HG03520 (cell line): ENCODE measurements around the gene PIBF1.
"Not testable (repeated sequence)": the region's sequence is repeated elsewhere in the genome, so short reads cannot be mapped to it uniquely, and the experiment has no call there.

ENCODE experiments used
- ATAC-seq: cut with Tn5 transposase; IDR thresholded peaks from one replicate; pipeline ENCODE4 v1.9.1; 2021; ENCODE audit warnings: mild to moderate bottlenecking, moderate library complexity; ENCODE audit not compliant: unreplicated experiment

The PIBF1 gene

GRCh38 chr13:72820156-72820897 lies 38.4 kb downstream of the PIBF1 start:
- no peak for ATAC-seq

GRCh38 chr13:72820898-72821279 lies 39.0 kb downstream of the PIBF1 start:
- ATAC-seq = no peak

- no peak for ATAC-seq
These were observed 41.1 kb downstream of the PIBF1 start for GRCh38 chr13:72823081-72823480.

DNA sequence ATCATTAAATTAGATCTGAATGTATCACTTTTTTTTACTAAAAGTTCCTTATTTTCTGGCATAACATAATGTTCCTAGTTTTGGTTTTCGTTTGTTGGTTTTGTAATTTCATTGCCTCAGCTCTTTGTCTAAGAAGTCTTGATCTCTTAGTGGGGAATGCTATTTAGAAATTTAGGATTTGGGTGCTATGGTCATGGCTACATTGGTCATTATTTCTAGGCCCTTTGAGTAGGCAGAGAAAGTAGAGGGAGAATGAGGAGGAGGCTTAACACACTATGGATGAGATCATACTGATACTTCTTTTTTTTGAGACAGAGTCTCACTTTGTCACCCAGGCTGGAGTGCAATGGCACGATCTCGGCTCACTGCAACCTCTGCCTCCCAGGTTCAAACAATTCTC lies 41.8 kb downstream of the PIBF1 start:
- no peak for ATAC-seq

DNA sequence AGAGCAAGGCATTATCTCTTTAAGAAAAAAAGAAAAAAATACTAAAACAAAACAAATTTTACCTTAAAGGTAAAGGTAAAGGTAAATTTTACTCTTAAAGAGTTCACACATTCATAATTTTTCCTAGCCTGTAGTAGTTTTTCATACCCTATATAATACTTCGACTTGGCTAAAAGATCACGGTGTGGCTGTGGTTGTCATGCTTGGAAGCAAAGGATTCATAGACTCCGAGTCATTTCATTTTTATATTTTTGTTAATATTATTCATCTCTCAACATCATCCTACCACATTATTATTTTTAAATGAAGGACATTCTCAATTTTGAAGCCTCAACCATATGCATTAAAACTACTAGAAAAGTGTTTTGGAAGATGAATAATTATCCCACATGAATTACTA lies 52.7 kb downstream of the PIBF1 start:
- ATAC-seq = no peak

GRCh38 chr13:72839831-72840426 lies 58.0 kb downstream of the PIBF1 start:
- ATAC-seq = peak; percentile 97

DNA sequence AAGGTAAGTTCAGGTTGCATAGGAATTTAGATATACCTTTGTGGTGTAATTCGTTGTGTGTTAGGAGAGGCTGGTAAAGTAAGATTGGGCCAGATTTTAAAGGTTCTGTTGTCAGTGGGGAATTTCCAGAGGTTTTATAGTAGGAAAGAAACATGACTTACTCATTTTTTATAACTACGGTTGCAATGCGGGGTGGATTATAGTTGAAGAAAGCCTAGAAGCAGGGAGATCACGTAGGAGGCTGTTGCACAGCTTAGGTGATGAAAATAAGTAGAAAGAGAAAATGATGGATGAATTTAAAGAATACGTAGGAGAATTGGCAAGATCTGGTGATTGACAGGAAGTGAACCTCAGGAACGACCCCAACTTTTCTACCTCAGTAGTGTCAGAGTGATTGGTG lies 61.1 kb downstream of the PIBF1 start:
- ATAC-seq = no peak

- ATAC-seq = not testable (repeated sequence)
These were observed 63.2 kb downstream of the PIBF1 start for GRCh38 chr13:72845148-72845547.

DNA sequence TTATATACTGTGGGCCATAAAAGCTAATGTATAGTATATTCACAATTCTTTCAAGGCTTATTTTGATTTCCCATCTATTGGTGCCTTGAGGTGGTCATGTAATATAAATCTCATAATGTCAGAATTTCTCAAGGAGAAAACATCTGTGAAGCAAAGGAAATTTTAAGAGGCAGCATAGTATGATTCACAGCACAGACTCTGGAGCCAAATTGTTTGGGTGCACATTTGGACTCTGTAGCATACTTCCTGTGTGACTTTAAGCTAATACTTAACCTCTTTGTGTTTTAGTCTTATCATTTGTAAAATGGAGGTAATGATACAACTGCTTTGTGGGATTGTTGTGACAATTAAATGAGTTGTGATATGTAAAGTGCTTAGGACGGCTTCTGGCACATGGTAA lies 67.6 kb downstream of the PIBF1 start:
- ATAC-seq = no peak

GRCh38 chr13:72850959-72851677 lies 69.2 kb downstream of the PIBF1 start:
- no peak for ATAC-seq

DNA sequence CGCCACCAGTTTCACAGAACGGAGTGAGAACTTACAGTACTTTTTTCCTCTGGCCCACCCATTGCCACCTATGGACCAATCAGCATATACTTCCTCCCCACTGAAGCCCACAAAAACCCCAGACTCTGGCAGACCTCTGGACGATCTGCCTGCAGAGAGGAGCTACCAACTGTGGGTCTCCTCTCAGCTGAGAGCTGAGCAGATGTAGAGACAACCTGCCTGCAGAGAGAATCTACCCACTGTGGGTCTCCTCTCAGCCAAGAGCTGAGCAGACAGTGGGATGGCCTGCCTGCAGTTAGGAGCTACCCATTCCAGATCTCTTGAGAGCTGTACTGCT lies 69.7 kb downstream of the PIBF1 start:
- ATAC-seq = no peak

- ATAC-seq = no peak
These were observed 70.3 kb downstream of the PIBF1 start for GRCh38 chr13:72852207-72852606.

GRCh38 chr13:72853000-72853399 lies 71.1 kb downstream of the PIBF1 start:
- no peak for ATAC-seq

DNA sequence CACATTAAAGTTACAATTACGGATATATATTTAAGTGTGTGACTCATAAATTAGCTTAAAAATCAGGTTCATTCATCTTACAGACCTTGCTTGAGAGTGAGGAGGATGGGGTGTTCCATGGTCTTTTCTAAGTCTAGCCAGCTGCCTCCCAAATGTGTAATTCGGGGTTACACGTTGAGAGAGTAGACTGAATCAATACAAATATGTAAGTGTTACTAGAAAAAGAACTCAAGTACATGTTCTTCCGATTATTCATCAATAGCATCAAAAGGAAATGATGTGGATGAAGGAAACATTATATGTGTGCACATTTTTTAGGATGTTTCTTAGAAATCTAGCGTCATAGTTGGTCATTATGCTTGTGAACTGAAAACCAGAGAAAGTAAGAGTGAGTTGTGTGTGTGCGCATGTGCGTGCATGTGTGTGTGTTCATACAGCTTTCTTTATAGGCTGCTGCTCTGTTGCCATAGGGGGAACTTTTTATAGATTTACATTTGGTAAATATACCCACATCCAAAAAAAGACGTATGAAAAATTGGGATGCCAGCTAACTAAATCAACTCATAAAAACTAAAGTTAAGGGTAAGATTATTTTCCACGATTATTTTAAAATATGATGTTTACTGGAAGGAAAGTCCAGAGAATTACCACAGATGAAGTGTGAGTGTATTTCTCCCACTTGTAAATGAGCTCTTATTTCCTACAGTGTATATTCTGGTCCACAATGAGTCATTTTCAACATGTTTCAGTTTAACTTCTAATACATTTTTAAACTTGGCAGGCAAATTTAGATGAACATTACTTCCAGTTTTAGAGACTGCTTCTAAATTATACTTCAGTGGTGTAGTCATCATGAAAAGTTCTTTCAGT lies 82.4 kb downstream of the PIBF1 start:
- peak; percentile 84 for ATAC-seq

DNA sequence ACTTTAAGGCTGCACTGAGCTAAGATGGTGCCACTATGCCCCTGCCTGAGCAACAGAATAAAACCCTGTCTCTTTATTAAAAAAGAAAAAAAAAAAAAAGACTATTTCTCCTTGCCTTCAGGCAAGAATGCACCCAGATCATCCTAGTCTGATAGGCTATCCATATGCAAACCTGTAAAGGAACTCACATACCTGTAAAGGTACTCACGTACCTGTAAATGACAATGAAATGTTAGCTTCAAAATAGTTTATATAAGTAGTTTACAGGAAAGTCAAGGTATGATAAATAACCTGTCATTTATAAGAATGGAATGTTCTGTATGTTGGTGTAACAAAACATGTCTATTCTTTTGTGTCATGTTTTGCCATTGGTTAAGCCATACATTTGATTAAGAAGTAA lies 86.3 kb downstream of the PIBF1 start:
- no peak for ATAC-seq

- no peak for ATAC-seq
These were observed 93.3 kb downstream of the PIBF1 start for GRCh38 chr13:72875233-72875632.

DNA sequence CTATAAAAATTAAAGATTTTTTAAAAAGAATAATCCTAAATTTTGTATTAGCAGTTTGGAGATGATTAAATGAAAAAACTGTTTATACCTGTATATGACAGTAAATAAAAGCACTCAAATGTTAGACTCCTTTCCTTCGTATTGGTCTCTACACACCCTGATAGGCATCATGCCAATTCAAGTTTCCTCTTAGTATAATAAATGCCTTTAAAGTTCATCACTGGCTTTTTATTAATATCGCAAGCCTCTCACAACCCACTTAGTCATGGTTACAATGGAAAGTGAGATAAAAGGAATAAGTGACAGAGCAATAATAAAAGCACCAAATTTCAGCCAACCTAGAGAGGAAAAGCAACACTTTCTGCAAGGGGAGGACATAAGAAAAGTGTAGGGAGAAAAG lies 102.2 kb downstream of the PIBF1 start:
- no peak for ATAC-seq

DNA sequence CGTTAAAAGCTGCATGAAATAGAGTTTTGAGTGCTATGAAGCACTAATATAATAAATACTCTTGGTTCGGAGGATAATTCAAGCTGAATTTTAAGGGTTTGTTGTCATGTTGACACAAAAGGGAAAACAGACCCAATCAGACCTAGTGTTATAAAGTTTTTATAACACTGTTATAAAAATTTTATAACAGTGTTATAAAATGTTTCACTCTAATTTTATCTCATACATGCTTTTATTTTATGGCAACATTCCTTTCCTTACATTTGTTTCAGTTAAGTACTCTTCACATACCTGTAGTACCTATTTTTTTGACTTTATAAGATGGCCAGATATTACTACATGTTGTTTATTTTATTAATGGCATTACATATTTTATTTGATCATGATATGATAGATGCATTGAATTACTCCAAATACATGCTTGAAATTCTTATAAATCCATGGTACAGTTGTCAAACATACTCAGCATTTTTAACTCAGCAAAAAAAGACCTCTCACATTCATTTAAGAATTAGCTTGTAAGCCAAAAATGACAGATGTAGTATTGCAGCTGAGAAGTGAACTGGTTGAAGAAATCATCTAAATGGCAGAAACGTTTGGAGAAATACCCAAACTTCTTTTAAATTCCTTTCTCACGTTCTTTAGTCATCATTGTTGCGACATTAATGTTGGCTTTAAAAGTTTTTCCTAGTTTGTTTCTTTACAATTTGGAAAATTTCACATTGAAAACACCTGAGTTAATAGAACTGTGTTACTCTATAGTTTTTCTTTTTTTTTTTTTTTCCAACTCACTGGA lies 104.5 kb downstream of the PIBF1 start:
- ATAC-seq = no peak

GRCh38 chr13:72889495-72889894 lies 107.6 kb downstream of the PIBF1 start:
- no peak for ATAC-seq

DNA sequence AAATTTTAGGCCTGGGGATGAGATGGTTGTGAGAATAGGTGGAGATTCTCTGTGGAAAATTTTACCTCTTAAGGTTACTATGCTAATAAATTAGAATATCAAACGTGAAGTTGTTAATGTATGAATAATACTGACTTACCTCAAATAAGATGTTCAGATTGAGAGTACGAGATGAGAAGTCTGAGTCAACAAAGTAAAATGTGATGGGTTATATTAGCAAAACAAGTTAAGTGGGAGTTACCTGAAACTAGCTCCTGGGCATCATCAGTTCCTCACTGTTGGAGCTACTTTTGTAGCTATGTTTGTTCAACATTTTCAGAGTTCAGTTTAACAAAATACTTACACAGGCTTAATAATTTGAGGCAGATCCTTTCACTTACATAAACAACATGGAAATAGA lies 108.6 kb downstream of the PIBF1 start:
- no peak for ATAC-seq

DNA sequence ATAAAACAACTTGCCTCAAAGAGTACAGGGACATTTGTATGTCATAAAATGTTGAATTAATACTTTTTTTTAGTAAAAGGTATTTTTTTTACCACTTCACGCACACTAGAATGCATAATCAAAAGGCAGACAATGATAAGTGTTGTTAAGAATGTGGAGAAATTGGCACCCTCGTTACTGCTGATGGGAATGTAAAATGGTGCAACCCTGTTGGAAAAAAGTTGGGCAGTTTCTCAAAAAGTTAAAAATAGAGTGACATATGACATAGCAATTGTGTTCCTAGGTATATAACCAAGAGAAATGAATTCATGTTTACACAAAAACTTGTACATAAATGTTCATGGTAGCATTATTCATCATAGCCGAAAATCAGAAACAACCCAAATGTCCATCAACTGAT lies 109.5 kb downstream of the PIBF1 start:
- ATAC-seq = no peak
